Right atrium auricular region (tissue), 2 donors: ENCODE data around the gene PIK3CD. TPM values are rescaled to one million over a fixed set of nuclear protein-coding genes. Genes with fewer than 3 reads are reported as not detected.

Experiments used
- DNase-seq: peaks from one replicate; pipeline ENCODE4 v3.0.0-alpha.2; 2019; ENCODE audit warnings: low spot score
- H3K27ac ChIP-seq, 2 donors: fragments of 200-600 bp; sonication (generic); 1 replicate in 1 of 2; 2 replicates in 1 of 2; pipeline ENCODE4 v1.5.1; 2016 to 2019
- H3K27me3 ChIP-seq, 2 donors: fragments of 200-600 bp; sonication (generic); one replicate each; pipeline versions ENCODE4 v1.5.1 to v1.6.0; 2017 to 2019
- H3K36me3 ChIP-seq: fragments of 200-600 bp; sonication (generic); one replicate; pipeline ENCODE4 v1.5.1; 2016
- H3K4me1 ChIP-seq, 2 donors: fragments of 200-600 bp; sonication (generic); one replicate each; pipeline versions ENCODE4 v1.5.1 to v1.6.0; 2017 to 2019
- H3K4me3 ChIP-seq, 2 donors: fragments of 200-600 bp; sonication (generic); 1 replicate in 1 of 2; 2 replicates in 1 of 2; pipeline ENCODE4 v1.5.1; 2017 to 2019; ENCODE audit warnings: mild to moderate bottlenecking in 1 of 2, moderate library complexity in 1 of 2
- H3K9me3 ChIP-seq, 2 donors: fragments of 200-600 bp; sonication (generic); one replicate each; pipeline ENCODE4 v1.5.1; 2019
- CTCF ChIP-seq, 2 donors: fragments of 200-600 bp; sonication (generic); IDR thresholded peaks; one replicate each; pipeline ENCODE4 v1.5.1; 2019; ENCODE audit warnings: antibody characterized with exemption in 2 of 2
- total RNA-seq, 2 donors: library from RNA; depleted of rRNA; stranded (reverse); fragments of >200 nt; gene quantifications; one replicate each; pipeline ENCODE4 v1.1.0, GENCODE V29; 2016

Gene PIK3CD
- total RNA-seq, 2 donors from 2014 or later = 4.7 to 7.4 TPM

- Histone ChIP-seq H3K4me3 (no peak overlapping the region), H3K27me3 (no peaks in the 10 kb centered on the region), H3K9me3 (peaks cover 0 to 10% of the 10 kb centered on the region in 2 donors), H3K27ac (no peak overlapping the region), H3K4me1 (no peaks in the 10 kb centered on the region), H3K36me3 (peaks cover 56% of the 10 kb centered on the region)
- no peak for DNase-seq
- TF ChIP-seq CTCF (IDR thresholded peaks at IDR 0.05) = no peak
Measured at GRCh38 chr1:9726406-9726805, 74.9 kb downstream of the PIK3CD start.

DNA sequence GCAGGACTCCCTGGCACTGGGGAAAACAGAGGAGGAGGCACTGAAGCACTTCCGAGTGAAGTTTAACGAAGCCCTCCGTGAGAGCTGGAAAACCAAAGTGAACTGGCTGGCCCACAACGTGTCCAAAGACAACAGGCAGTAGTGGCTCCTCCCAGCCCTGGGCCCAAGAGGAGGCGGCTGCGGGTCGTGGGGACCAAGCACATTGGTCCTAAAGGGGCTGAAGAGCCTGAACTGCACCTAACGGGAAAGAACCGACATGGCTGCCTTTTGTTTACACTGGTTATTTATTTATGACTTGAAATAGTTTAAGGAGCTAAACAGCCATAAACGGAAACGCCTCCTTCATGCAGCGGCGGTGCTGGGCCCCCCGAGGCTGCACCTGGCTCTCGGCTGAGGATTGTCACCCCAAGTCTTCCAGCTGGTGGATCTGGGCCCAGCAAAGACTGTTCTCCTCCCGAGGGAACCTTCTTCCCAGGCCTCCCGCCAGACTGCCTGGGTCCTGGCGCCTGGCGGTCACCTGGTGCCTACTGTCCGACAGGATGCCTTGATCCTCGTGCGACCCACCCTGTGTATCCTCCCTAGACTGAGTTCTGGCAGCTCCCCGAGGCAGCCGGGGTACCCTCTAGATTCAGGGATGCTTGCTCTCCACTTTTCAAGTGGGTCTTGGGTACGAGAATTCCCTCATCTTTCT, 75.5 kb downstream of the PIK3CD start:
- peaks cover 61% of the 10 kb centered on the region for H3K36me3 ChIP-seq
- no peak overlapping the region for H3K27ac ChIP-seq
- DNase-seq = no peak
- no peaks in the 10 kb centered on the region for H3K27me3 ChIP-seq
- TF ChIP-seq CTCF (IDR thresholded peaks at IDR 0.05) = no peak
- no peaks in the 10 kb centered on the region for H3K4me1 ChIP-seq
- no peak overlapping the region for H3K4me3 ChIP-seq
- H3K9me3 ChIP-seq = peaks cover 0 to 10% of the 10 kb centered on the region in 2 donors

DNA sequence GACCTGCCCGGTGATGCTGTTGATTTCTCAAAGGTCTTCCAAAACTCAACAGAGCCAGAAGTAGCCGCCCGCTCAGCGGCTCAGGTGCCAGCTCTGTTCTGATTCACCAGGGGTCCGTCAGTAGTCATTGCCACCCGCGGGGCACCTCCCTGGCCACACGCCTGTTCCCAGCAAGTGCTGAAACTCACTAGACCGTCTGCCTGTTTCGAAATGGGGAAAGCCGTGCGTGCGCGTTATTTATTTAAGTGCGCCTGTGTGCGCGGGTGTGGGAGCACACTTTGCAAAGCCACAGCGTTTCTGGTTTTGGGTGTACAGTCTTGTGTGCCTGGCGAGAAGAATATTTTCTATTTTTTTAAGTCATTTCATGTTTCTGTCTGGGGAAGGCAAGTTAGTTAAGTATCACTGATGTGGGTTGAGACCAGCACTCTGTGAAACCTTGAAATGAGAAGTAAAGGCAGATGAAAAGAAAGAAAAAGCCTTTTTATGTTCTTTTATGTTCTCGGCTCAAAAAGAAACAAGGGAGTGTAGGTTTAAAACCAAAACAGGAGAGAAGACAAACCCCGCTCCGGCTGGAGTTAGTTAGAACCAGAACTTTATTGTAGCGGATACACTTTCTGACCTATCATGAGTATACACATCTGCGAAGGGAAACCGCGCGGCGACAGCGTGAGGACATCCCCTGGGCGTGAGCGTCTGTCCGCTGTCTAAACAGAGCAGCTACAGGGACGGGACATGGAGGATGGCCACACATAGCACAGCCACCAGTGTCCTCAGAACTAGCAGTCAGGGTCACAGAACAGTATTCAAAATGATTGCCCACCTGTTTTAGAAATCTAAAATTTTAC, 77.1 kb downstream of the PIK3CD start:
- TF ChIP-seq CTCF (IDR thresholded peaks at IDR 0.05) = no peak
- no peaks in the 10 kb centered on the region for H3K4me1 ChIP-seq
- no peaks in the 10 kb centered on the region for H3K27me3 ChIP-seq
- peaks cover 0 to 2% of the 10 kb centered on the region in 2 donors for H3K9me3 ChIP-seq
- no peak overlapping the region for H3K4me3 ChIP-seq
- no peak overlapping the region for H3K27ac ChIP-seq
- no peak for DNase-seq
- H3K36me3 ChIP-seq = peaks cover 63% of the 10 kb centered on the region

GRCh38 chr1:9729523-9729922, 78.0 kb downstream of the PIK3CD start:
- Histone ChIP-seq H3K27me3 (no peaks in the 10 kb centered on the region), H3K9me3 (no peaks in the 10 kb centered on the region), H3K4me1 (no peaks in the 10 kb centered on the region), H3K27ac (no peak overlapping the region), H3K36me3 (peaks cover 71% of the 10 kb centered on the region), H3K4me3 (no peak overlapping the region)
- TF ChIP-seq CTCF (IDR thresholded peaks at IDR 0.05) = no peak
- no peak for DNase-seq

- H3K36me3 ChIP-seq = peaks cover 79% of the 10 kb centered on the region
- no peak for TF ChIP-seq CTCF (IDR thresholded peaks at IDR 0.05)
- H3K4me3 ChIP-seq = no peak overlapping the region
- H3K4me1 ChIP-seq = no peaks in the 10 kb centered on the region
- no peak overlapping the region for H3K27ac ChIP-seq
- no peaks in the 10 kb centered on the region for H3K9me3 ChIP-seq
- DNase-seq = no peak
- H3K27me3 ChIP-seq = no peaks in the 10 kb centered on the region
Measured at GRCh38 chr1:9730096-9730901, 78.8 kb downstream of the PIK3CD start.
